IPS-20b (cell line): ENCODE data around the gene BICD1.

ENCODE experiments used
- H3K27ac ChIP-seq: one replicate; pipeline ENCODE4 v1.5.1; 2013; ENCODE audit warnings: low read length
- H3K27me3 ChIP-seq: 2 replicates; pipeline ENCODE4 v1.6.1; 2013; ENCODE audit warnings: mild to moderate bottlenecking, low read length, inconsistent platforms; ENCODE audit not compliant: insufficient read depth
- H3K36me3 ChIP-seq: 2 replicates; pipeline ENCODE4 v1.6.1; 2013; ENCODE audit warnings: low read depth, mild to moderate bottlenecking, inconsistent platforms, low read length, moderate library complexity; ENCODE audit not compliant: insufficient read depth
- H3K4me1 ChIP-seq: 2 replicates; pipeline ENCODE4 v1.6.1; 2013; ENCODE audit warnings: mild to moderate bottlenecking, control low read depth, inconsistent platforms, low read length, moderate library complexity; ENCODE audit not compliant: insufficient read depth
- H3K4me3 ChIP-seq: 2 replicates; pipeline ENCODE4 v1.5.1; 2013; ENCODE audit warnings: mild to moderate bottlenecking, low read length, inconsistent platforms
- H3K9ac ChIP-seq: 2 replicates; pipeline ENCODE4 v1.6.1; 2013; ENCODE audit warnings: low read depth, mild to moderate bottlenecking, inconsistent platforms, low read length, moderate library complexity
- H3K9me3 ChIP-seq: 2 replicates; pipeline ENCODE4 v1.6.1; 2013; ENCODE audit warnings: mild to moderate bottlenecking, low read depth, low read length, inconsistent platforms; ENCODE audit not compliant: insufficient read depth

The BICD1 gene

GRCh38 chr12:32420356-32420755 lies 313.7 kb downstream of the BICD1 start:
- H3K4me3 ChIP-seq: no peak overlapping the region
- peaks cover 26% of the 10 kb centered on the region for H3K4me1 ChIP-seq
- H3K9me3 ChIP-seq: no peaks in the 10 kb centered on the region
- H3K27me3 ChIP-seq: no peaks in the 10 kb centered on the region
- no peak overlapping the region for H3K9ac ChIP-seq
- H3K36me3 ChIP-seq: peaks cover 23% of the 10 kb centered on the region
- H3K27ac ChIP-seq: no peak overlapping the region

DNA sequence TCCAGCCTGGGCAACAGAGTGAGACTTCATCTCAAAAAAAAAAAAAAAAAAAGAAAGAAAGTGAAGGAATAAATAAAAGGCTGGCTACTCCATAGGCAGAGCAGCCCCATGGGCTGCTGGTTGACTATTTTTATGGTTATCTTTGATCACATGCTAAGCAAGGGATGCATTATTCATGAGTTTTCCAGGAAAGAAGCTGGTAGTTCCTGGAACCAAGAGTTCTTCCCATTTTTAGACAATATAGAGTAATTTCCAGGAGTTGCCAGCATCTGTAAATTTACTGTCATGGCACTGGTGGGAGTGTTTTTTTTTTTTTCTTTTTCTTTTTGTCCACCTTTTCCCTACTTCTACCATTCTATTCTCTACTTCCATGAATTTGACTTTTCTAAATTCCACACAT lies 316.9 kb downstream of the BICD1 start:
- H3K27ac ChIP-seq: no peak overlapping the region
- peaks cover 15% of the 10 kb centered on the region for H3K36me3 ChIP-seq
- no peak overlapping the region for H3K9ac ChIP-seq
- H3K4me3 ChIP-seq: no peak overlapping the region
- 0 out of 2 replicates have a peak, but pooled peaks cover 6% of the 10 kb centered on the region for H3K9me3 ChIP-seq
- no peaks in the 10 kb centered on the region for H3K27me3 ChIP-seq
- H3K4me1 ChIP-seq: peaks cover 18% of the 10 kb centered on the region

DNA sequence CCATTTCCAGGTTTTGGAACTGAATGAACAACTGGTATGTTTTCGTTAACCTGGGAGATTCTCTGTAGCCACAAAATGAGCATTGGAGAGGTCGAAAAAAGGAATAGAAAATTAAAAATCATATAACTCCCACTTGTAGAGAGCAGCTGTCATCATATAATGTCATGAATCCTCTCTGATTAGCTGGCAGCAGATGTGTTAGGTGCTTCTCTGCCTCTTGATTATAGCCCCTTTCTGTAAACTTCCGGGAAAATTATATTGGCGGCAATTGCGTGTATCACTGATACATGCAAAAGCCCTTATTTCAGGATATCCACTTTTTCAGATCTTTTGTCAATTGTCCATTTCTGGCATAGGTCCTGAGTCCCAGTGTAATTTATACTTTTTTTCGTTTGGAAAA lies 324.4 kb downstream of the BICD1 start:
- Histone ChIP-seq H3K4me1 (peaks cover 36% of the 10 kb centered on the region), H3K27me3 (no peaks in the 10 kb centered on the region), H3K9me3 (0 out of 2 replicates have a peak, but pooled peaks cover 6% of the 10 kb centered on the region), H3K9ac (no peak overlapping the region), H3K4me3 (no peak overlapping the region), H3K36me3 (peaks cover 7% of the 10 kb centered on the region; the same call in 1 of the 2 replicates), H3K27ac (no peak overlapping the region)
